WTC11 (cell line): ENCODE data around the gene KRR1.

Experiments
- CBFB ChIP-seq: sonication (generic); formaldehyde crosslinking; IDR thresholded peaks from 2 replicates; pipeline ENCODE4 v1.8.1; 2022; ENCODE audit warnings: mild to moderate bottlenecking, low read depth, missing genetic modification reagents
- CREB1 ChIP-seq: sonication (generic); formaldehyde crosslinking; IDR thresholded peaks from 2 replicates; pipeline ENCODE4 v1.8.0; 2023; ENCODE audit warnings: mild to moderate bottlenecking, missing genetic modification reagents
- FOXJ3 ChIP-seq: sonication (generic); formaldehyde crosslinking; IDR thresholded peaks from 2 replicates; pipeline ENCODE4 v1.9.0; 2021; ENCODE audit warnings: missing genetic modification reagents, mild to moderate bottlenecking, borderline replicate concordance
- TCF7 ChIP-seq: sonication (generic); formaldehyde crosslinking; IDR thresholded peaks from 2 replicates; pipeline ENCODE4 v1.8.0; 2022; ENCODE audit warnings: mild to moderate bottlenecking, low read depth, missing genetic modification reagents, moderate library complexity
- ZBTB21 ChIP-seq: sonication (generic); formaldehyde crosslinking; IDR thresholded peaks from 2 replicates; pipeline ENCODE4 v1.8.1; 2023; ENCODE audit warnings: mild to moderate bottlenecking, missing genetic modification reagents, borderline replicate concordance
- ZNF121 ChIP-seq: sonication (generic); formaldehyde crosslinking; IDR thresholded peaks from 2 replicates; pipeline ENCODE4 v1.8.0; 2023; ENCODE audit warnings: missing genetic modification reagents
- ZNF317 ChIP-seq: sonication (generic); formaldehyde crosslinking; IDR thresholded peaks from 2 replicates; pipeline ENCODE4 v1.8.1; 2023; ENCODE audit warnings: low read depth, mild to moderate bottlenecking, moderate library complexity, missing genetic modification reagents, borderline replicate concordance
- TF ChIP-seq, protein P1 (sequence below): sonication (generic); formaldehyde crosslinking; IDR thresholded peaks from 2 replicates; pipeline ENCODE4 v1.8.0; 2022; ENCODE audit warnings: mild to moderate bottlenecking, missing genetic modification reagents
- TF ChIP-seq, protein P2 (sequence below): sonication (generic); formaldehyde crosslinking; conservative IDR thresholded peaks from 2 replicates; pipeline ENCODE4 v1.8.1; 2022; ENCODE audit warnings: mild to moderate bottlenecking, missing genetic modification reagents
- TF ChIP-seq, protein P3 (sequence below): fragments of 200-600 bp; IDR thresholded peaks from 2 replicates; pipeline ENCODE4 v1.8.0; 2022; ENCODE audit warnings: antibody characterized with exemption
- TF ChIP-seq, protein P4 (sequence below): sonication (generic); formaldehyde crosslinking; IDR thresholded peaks from 2 replicates; pipeline ENCODE4 v1.8.1; 2022; ENCODE audit warnings: mild to moderate bottlenecking, moderate library complexity, missing genetic modification reagents
- TF ChIP-seq, protein P5 (sequence below): sonication (generic); formaldehyde crosslinking; IDR thresholded peaks from 2 replicates; pipeline ENCODE4 v1.8.1; 2023; ENCODE audit warnings: mild to moderate bottlenecking, missing genetic modification reagents, moderate library complexity
- TF ChIP-seq, protein P6 (sequence below): sonication (generic); formaldehyde crosslinking; IDR thresholded peaks from 2 replicates; pipeline ENCODE4 v1.8.1; 2023; ENCODE audit warnings: mild to moderate bottlenecking, missing genetic modification reagents, moderate library complexity
- TF ChIP-seq, protein P7 (sequence below): fragments of 250-450 bp; sonication (Bioruptor Pico); IDR thresholded peaks from 2 replicates; pipeline ENCODE4 v2.1.2; 2022; ENCODE audit warnings: mild to moderate bottlenecking, moderate library complexity

DNA sequence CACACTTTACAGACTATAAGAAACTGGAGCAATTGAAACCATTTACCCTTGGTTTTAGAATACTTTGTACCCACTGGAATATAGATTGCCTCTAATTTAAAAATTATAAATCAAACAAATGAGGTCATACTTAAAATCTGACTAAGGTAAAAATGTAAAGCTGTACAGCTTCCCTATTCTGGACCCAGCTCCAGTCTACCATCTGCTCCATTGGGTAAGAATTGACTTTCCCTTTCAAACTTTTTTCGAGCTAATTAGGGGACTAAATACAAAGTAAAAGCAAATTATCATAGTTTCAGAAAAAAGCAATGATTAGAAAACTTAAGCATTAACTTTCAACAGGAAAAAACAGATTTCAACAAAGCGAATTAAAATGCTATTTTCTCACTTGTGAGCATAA, 4.3 kb downstream of the KRR1 start:
- TF ChIP-seq, protein P1, sequence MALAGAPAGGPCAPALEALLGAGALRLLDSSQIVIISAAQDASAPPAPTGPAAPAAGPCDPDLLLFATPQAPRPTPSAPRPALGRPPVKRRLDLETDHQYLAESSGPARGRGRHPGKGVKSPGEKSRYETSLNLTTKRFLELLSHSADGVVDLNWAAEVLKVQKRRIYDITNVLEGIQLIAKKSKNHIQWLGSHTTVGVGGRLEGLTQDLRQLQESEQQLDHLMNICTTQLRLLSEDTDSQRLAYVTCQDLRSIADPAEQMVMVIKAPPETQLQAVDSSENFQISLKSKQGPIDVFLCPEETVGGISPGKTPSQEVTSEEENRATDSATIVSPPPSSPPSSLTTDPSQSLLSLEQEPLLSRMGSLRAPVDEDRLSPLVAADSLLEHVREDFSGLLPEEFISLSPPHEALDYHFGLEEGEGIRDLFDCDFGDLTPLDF (CRISPR knock-in tag) = no peak
- TF ChIP-seq, protein P2, sequence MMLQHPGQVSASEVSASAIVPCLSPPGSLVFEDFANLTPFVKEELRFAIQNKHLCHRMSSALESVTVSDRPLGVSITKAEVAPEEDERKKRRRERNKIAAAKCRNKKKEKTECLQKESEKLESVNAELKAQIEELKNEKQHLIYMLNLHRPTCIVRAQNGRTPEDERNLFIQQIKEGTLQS (CRISPR knock-in tag) = no peak
- TF ChIP-seq, protein P3, sequence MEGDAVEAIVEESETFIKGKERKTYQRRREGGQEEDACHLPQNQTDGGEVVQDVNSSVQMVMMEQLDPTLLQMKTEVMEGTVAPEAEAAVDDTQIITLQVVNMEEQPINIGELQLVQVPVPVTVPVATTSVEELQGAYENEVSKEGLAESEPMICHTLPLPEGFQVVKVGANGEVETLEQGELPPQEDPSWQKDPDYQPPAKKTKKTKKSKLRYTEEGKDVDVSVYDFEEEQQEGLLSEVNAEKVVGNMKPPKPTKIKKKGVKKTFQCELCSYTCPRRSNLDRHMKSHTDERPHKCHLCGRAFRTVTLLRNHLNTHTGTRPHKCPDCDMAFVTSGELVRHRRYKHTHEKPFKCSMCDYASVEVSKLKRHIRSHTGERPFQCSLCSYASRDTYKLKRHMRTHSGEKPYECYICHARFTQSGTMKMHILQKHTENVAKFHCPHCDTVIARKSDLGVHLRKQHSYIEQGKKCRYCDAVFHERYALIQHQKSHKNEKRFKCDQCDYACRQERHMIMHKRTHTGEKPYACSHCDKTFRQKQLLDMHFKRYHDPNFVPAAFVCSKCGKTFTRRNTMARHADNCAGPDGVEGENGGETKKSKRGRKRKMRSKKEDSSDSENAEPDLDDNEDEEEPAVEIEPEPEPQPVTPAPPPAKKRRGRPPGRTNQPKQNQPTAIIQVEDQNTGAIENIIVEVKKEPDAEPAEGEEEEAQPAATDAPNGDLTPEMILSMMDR = no peak
- TF ChIP-seq ZBTB21 (no peak), CBFB (CRISPR knock-in tag) (no peak), CREB1 (CRISPR knock-in tag) (no peak), ZNF121 (no peak), ZNF317 (CRISPR knock-in tag) (no peak), TCF7 (CRISPR knock-in tag) (no peak), FOXJ3 (CRISPR knock-in tag) (no peak)
- TF ChIP-seq, protein P4, sequence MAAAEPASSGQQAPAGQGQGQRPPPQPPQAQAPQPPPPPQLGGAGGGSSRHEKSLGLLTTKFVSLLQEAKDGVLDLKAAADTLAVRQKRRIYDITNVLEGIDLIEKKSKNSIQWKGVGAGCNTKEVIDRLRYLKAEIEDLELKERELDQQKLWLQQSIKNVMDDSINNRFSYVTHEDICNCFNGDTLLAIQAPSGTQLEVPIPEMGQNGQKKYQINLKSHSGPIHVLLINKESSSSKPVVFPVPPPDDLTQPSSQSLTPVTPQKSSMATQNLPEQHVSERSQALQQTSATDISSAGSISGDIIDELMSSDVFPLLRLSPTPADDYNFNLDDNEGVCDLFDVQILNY (CRISPR knock-in tag) = no peak
- TF ChIP-seq, protein P5, sequence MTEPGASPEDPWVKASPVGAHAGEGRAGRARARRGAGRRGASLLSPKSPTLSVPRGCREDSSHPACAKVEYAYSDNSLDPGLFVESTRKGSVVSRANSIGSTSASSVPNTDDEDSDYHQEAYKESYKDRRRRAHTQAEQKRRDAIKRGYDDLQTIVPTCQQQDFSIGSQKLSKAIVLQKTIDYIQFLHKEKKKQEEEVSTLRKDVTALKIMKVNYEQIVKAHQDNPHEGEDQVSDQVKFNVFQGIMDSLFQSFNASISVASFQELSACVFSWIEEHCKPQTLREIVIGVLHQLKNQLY (CRISPR knock-in tag) = no peak
- TF ChIP-seq, protein P6, sequence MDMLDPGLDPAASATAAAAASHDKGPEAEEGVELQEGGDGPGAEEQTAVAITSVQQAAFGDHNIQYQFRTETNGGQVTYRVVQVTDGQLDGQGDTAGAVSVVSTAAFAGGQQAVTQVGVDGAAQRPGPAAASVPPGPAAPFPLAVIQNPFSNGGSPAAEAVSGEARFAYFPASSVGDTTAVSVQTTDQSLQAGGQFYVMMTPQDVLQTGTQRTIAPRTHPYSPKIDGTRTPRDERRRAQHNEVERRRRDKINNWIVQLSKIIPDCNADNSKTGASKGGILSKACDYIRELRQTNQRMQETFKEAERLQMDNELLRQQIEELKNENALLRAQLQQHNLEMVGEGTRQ (CRISPR knock-in tag) = no peak
- TF ChIP-seq, protein P7, sequence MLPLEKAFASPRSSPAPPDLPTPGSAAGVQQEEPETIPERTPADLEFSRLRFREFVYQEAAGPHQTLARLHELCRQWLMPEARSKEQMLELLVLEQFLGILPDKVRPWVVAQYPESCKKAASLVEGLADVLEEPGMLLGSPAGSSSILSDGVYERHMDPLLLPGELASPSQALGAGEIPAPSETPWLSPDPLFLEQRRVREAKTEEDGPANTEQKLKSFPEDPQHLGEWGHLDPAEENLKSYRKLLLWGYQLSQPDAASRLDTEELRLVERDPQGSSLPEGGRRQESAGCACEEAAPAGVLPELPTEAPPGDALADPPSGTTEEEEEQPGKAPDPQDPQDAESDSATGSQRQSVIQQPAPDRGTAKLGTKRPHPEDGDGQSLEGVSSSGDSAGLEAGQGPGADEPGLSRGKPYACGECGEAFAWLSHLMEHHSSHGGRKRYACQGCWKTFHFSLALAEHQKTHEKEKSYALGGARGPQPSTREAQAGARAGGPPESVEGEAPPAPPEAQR (CRISPR knock-in tag) = no peak
